SH-SY5Y (cell line): ENCODE results near the gene ATN1.

ENCODE experiments used
- GATA2 ChIP-seq: IDR thresholded peaks from 2 replicates; pipeline ENCODE4 v1.6.1; 2011; ENCODE audit warnings: mild to moderate bottlenecking, low read depth, low read length
- GATA3 ChIP-seq: IDR thresholded peaks from 2 replicates; pipeline ENCODE4 v1.6.1; 2011; ENCODE audit warnings: low read depth, mild to moderate bottlenecking, low read length, moderate library complexity

GRCh38 chr12:6962285-6963015 is 34.7 kb downstream of the ATN1 start:
- no peak for TF ChIP-seq GATA2
- no peak for TF ChIP-seq GATA3
